Neural progenitor cell (in vitro differentiated cells): ENCODE results near the gene TM4SF20. TPM values are rescaled to one million over a fixed set of nuclear protein-coding genes. Genes with fewer than 3 reads are reported as not detected.

Experiments
- DNase-seq: peaks from one replicate; pipeline ENCODE4 v3.0.0-alpha.2; 2016; ENCODE audit warnings: low spot score
- H2AFZ ChIP-seq: fragments of 200-600 bp; sonication (generic); replicated peaks from 2 replicates; pipeline ENCODE4 v1.6.1; 2016; ENCODE audit warnings: antibody characterized with exemption
- H3F3A ChIP-seq: fragments of 200-600 bp; sonication (generic); 2 replicates; pipeline ENCODE4 v1.6.1; 2016; ENCODE audit warnings: antibody characterized with exemption, low read depth
- H3K27ac ChIP-seq: fragments of 200-600 bp; sonication (generic); 2 replicates; pipeline ENCODE4 v1.5.1; 2016; ENCODE audit warnings: mild to moderate bottlenecking
- H3K27me3 ChIP-seq: fragments of 200-600 bp; sonication (generic); 2 replicates; pipeline ENCODE4 v1.6.1; 2016; ENCODE audit warnings: mild to moderate bottlenecking, moderate library complexity
- H3K36me3 ChIP-seq: fragments of 200-600 bp; sonication (generic); 2 replicates; pipeline ENCODE4 v1.5.1; 2016
- H3K4me1 ChIP-seq: fragments of 200-600 bp; sonication (generic); 2 replicates; pipeline ENCODE4 v1.6.1; 2016; ENCODE audit warnings: mixed run types
- H3K4me2 ChIP-seq: fragments of 200-600 bp; sonication (generic); 2 replicates; pipeline ENCODE4 v1.6.1; 2016
- H3K4me3 ChIP-seq: fragments of 200-600 bp; sonication (generic); 2 replicates; pipeline ENCODE4 v1.5.1; 2016
- H3K79me2 ChIP-seq: fragments of 200-600 bp; sonication (generic); 2 replicates; pipeline ENCODE4 v1.6.1; 2016; ENCODE audit warnings: low read depth
- H3K9ac ChIP-seq: fragments of 200-600 bp; sonication (generic); 2 replicates; pipeline ENCODE4 v1.6.1; 2016
- H3K9me3 ChIP-seq: fragments of 200-600 bp; sonication (generic); 2 replicates; pipeline ENCODE4 v1.5.1; 2016; ENCODE audit warnings: low read depth
- H4K20me1 ChIP-seq: fragments of 200-600 bp; sonication (generic); 2 replicates; pipeline ENCODE4 v1.6.1; 2016; ENCODE audit warnings: low read depth
- H3K27ac Mint-ChIP-seq: 3 replicates; pipeline ENCODE4 v1.8.0; 2021; ENCODE audit warnings: mixed read lengths
- H3K27me3 Mint-ChIP-seq: 2 replicates; pipeline ENCODE4 v1.8.0; 2022; ENCODE audit warnings: low read depth, mild to moderate bottlenecking, inconsistent platforms, moderate library complexity, mixed read lengths; ENCODE audit not compliant: insufficient read depth
- H3K36me3 Mint-ChIP-seq: 3 replicates; pipeline ENCODE4 v1.8.0; 2021; ENCODE audit warnings: mixed read lengths
- H3K4me1 Mint-ChIP-seq: 3 replicates; pipeline ENCODE4 v1.8.0; 2021; ENCODE audit warnings: mixed read lengths
- H3K4me3 Mint-ChIP-seq: 3 replicates; pipeline ENCODE4 v1.8.0; 2021; ENCODE audit warnings: mild to moderate bottlenecking, moderate library complexity, mixed read lengths
- H3K9me3 Mint-ChIP-seq: 3 replicates; pipeline ENCODE4 v1.8.0; 2020; ENCODE audit warnings: mixed read lengths
- EZH2 ChIP-seq: fragments of 200-600 bp; sonication (generic); IDR thresholded peaks from 2 replicates; pipeline ENCODE4 v1.6.1; 2017; ENCODE audit warnings: antibody characterized with exemption, mild to moderate bottlenecking, moderate library complexity
- EZH2phosphoT487 ChIP-seq: fragments of 200-600 bp; sonication (generic); IDR thresholded peaks from 2 replicates; pipeline ENCODE4 v1.6.1; 2017; ENCODE audit warnings: antibody characterized with exemption
- total RNA-seq: library from RNA; depleted of rRNA; stranded (reverse); fragments of >200 nt; gene quantifications from 2 replicates; pipeline ENCODE4 v1.2.3, GENCODE V29; 2015; ENCODE audit warnings: low replicate concordance
- TF ChIP-seq, protein P1 (sequence below): fragments of 200-600 bp; sonication (generic); IDR thresholded peaks from 2 replicates; pipeline ENCODE4 v1.5.1; 2017; ENCODE audit warnings: antibody characterized with exemption, mild to moderate bottlenecking

The TM4SF20 gene
- total RNA-seq, 1 donor from 2014 or later: not detected

DNA sequence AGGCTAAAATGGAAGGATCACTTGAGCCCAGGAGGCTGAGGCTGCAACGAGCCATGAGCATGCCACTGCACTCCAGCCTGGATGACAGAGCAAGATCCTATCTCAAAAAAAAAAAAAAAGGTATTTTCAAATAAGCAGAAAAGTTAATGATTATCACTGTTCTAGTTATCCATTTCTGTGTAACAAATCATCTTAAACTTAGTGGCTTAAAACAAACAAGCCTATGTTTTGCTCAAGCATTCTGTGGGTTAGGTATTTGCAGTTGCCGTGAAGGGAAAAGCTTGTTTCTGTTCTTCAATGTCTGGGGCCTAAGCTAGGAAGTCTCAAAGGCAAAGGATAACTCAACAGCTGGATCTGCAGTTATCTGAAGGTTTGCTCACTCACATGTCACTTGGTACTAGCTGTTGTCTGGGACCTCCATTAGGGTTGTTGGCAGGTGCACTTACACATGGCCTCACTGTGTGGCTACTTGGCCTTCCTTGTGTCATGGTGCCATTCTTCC, 40.0 kb downstream of the TM4SF20 start:
- Histone ChIP-seq H4K20me1 (no peaks in the 10 kb centered on the region), H2AFZ (no peak overlapping the region), H3K4me3 (no peak overlapping the region), H3K9ac (no peak overlapping the region), H3K4me2 (no peak overlapping the region), H3K36me3 (peaks cover 22% of the 10 kb centered on the region), H3K27me3 (no peaks in the 10 kb centered on the region), H3K9me3 (no peaks in the 10 kb centered on the region), H3K27ac (no peak overlapping the region), H3F3A (no peaks in the 10 kb centered on the region), H3K79me2 (no peaks in the 10 kb centered on the region), H3K4me1 (no peaks in the 10 kb centered on the region)
- DNase-seq: no peak
- no peaks in the 10 kb centered on the region for H3K9me3 Mint-ChIP-seq
- TF ChIP-seq EZH2phosphoT487: no peak
- TF ChIP-seq, protein P1, sequence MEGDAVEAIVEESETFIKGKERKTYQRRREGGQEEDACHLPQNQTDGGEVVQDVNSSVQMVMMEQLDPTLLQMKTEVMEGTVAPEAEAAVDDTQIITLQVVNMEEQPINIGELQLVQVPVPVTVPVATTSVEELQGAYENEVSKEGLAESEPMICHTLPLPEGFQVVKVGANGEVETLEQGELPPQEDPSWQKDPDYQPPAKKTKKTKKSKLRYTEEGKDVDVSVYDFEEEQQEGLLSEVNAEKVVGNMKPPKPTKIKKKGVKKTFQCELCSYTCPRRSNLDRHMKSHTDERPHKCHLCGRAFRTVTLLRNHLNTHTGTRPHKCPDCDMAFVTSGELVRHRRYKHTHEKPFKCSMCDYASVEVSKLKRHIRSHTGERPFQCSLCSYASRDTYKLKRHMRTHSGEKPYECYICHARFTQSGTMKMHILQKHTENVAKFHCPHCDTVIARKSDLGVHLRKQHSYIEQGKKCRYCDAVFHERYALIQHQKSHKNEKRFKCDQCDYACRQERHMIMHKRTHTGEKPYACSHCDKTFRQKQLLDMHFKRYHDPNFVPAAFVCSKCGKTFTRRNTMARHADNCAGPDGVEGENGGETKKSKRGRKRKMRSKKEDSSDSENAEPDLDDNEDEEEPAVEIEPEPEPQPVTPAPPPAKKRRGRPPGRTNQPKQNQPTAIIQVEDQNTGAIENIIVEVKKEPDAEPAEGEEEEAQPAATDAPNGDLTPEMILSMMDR: no peak
- no peak for TF ChIP-seq EZH2
- H3K27me3 Mint-ChIP-seq: no peaks in the 10 kb centered on the region
- no peak overlapping the region for H3K27ac Mint-ChIP-seq
- H3K4me1 Mint-ChIP-seq: no peaks in the 10 kb centered on the region
- H3K4me3 Mint-ChIP-seq: no peak overlapping the region
- H3K36me3 Mint-ChIP-seq: peaks cover 19% of the 10 kb centered on the region

- Histone ChIP-seq H3F3A (no peaks in the 10 kb centered on the region), H3K4me3 (no peak overlapping the region), H3K9ac (no peak overlapping the region), H3K27me3 (no peaks in the 10 kb centered on the region), H4K20me1 (no peaks in the 10 kb centered on the region), H3K79me2 (no peaks in the 10 kb centered on the region), H2AFZ (no peak overlapping the region), H3K27ac (no peak overlapping the region), H3K9me3 (no peaks in the 10 kb centered on the region), H3K4me1 (no peaks in the 10 kb centered on the region), H3K36me3 (peaks cover 24% of the 10 kb centered on the region), H3K4me2 (no peak overlapping the region)
- no peaks in the 10 kb centered on the region for H3K4me1 Mint-ChIP-seq
- peaks cover 32% of the 10 kb centered on the region for H3K36me3 Mint-ChIP-seq
- H3K27me3 Mint-ChIP-seq: no peaks in the 10 kb centered on the region
- no peaks in the 10 kb centered on the region for H3K9me3 Mint-ChIP-seq
- TF ChIP-seq EZH2 (no peak), EZH2phosphoT487 (no peak)
- TF ChIP-seq, protein P1: no peak
- no peak overlapping the region for H3K27ac Mint-ChIP-seq
- no peak for DNase-seq
- no peak overlapping the region for H3K4me3 Mint-ChIP-seq
Measured at GRCh38 chr2:227337442-227337841, 41.7 kb downstream of the TM4SF20 start.

- H3K27ac ChIP-seq: no peak overlapping the region
- no peak overlapping the region for H2AFZ ChIP-seq
- H3K4me2 ChIP-seq: no peak overlapping the region
- Mint-ChIP-seq H3K4me1 (no peaks in the 10 kb centered on the region), H3K9me3 (no peaks in the 10 kb centered on the region), H3K4me3 (no peak overlapping the region), H3K36me3 (peaks cover 43% of the 10 kb centered on the region), H3K27me3 (no peaks in the 10 kb centered on the region), H3K27ac (no peak overlapping the region)
- TF ChIP-seq, protein P1: no peak
- no peak for TF ChIP-seq EZH2phosphoT487
- no peak for TF ChIP-seq EZH2
- H3K9ac ChIP-seq: no peak overlapping the region
- DNase-seq: no peak
- no peaks in the 10 kb centered on the region for H3K4me1 ChIP-seq
- no peak overlapping the region for H3K4me3 ChIP-seq
- peaks cover 10% of the 10 kb centered on the region for H3K79me2 ChIP-seq
- peaks cover 13% of the 10 kb centered on the region for H3K36me3 ChIP-seq
- H4K20me1 ChIP-seq: no peaks in the 10 kb centered on the region
- no peaks in the 10 kb centered on the region for H3K9me3 ChIP-seq
- no peaks in the 10 kb centered on the region for H3F3A ChIP-seq
- no peaks in the 10 kb centered on the region for H3K27me3 ChIP-seq
Measured at GRCh38 chr2:227335713-227336112, 43.4 kb downstream of the TM4SF20 start.
